HG03571 (cell line): ENCODE results near the gene MEIS2.

Experiments used
- ATAC-seq: cut with Tn5 transposase; IDR thresholded peaks from one replicate; pipeline ENCODE4 v1.9.1; 2021; ENCODE audit not compliant: unreplicated experiment

MEIS2 gene

DNA sequence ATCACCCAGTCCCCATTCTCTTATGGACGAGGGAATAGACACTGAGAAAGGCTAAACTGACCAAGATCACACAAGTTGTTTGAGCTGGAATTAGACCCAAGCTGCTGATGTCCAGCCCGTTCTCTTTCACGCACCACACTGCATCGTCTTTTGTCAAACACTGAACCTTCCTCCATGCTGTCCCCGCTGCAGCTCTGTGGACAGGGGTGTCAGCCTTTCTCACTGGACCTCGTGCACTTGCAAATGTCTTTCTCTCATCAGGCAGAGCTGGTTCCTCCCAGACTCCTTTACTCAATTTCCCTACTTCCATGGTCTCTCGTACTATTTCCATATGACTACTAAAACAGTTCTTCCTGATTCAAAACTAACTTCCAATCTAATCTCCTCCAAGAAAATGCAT, 161.6 kb downstream of the MEIS2 start:
- ATAC-seq: no peak

DNA sequence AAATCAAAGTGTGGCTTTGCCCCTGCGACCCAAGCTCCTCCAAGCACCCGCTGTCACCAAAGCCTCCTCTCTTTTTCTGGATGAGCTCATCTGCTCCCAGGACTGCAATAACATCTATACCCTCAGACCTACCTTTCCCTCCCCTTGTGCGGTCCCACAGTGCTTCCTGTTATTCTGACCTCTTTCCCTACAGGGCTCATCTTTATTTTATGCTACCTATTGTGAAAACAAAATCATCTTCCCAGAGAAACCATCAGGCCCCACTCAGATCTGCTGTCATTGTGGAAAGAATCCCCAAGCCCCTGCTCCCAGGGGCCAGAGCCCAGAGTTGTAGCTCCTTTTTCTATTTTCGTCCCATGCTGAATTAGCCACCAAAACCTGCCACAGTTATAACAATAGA, 162.2 kb downstream of the MEIS2 start:
- no peak for ATAC-seq

DNA sequence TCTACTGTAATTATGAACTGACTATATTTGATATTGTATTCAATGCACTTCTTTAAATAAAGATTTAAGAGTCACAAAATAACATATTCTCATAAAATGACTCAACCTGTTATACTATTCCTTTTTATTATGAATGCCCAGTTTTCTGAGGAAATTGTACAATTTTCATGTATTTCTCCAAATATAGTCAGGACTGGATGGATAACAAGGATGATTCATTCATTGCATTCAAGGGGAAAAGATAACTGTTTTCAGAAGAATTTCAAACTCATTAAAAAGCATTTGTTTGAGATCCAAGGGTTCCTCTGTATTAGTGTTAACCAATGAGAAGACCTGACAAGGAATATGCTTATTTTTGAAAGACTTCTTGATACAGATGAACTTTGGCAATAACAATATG, 163.7 kb downstream of the MEIS2 start:
- no peak for ATAC-seq

DNA sequence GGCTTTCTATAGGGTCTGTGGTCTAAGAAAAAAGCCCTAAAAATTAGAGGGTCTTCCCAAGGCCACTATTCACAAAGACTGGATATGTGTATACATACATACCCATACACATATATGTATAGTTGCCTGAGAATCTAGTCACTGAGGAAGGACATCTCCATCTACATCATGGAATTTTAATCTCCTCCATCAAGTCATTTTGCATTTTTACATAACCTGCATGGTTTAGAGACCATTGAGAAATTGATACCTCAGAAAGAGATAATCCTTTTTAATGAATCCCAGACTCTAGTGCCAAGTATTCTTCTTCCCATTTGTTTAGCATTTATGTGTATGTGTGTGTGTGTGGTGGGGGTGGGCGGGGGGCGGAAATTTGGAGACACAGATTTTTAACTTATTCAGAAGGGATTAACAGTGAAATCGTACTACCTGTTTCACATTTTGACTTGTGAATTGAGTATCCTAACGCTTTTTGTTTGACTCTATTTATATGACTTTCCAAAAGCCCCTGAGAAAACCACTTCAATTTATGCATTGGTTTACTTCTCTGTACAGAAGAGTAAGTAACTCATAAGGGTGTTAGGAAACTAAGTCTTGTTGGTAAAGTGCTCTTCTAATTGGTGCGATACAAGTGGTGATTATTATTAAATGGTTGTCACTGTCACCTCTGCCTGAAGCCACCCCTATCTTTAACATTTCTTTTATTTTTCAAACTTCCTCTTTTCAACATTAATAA, 166.9 kb downstream of the MEIS2 start:
- ATAC-seq: no peak

DNA sequence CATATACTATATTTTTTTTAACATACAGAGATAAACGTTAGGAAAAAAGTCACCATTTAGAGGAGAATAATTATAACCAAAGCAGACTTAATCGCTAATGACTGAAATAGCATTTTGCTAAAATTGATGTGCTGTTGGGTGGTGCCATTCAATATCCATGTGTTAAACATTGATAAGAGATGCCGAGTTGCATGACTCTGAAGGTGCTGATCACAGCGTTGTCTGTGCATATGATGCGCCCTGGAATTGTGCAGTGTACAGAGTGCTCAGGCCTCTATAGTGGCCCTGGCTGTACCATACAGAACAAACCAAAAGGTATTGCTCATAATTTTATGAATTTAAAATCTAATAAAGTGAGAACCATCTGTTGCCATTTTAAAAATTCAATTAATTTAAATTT, 168.3 kb downstream of the MEIS2 start:
- ATAC-seq: no peak

DNA sequence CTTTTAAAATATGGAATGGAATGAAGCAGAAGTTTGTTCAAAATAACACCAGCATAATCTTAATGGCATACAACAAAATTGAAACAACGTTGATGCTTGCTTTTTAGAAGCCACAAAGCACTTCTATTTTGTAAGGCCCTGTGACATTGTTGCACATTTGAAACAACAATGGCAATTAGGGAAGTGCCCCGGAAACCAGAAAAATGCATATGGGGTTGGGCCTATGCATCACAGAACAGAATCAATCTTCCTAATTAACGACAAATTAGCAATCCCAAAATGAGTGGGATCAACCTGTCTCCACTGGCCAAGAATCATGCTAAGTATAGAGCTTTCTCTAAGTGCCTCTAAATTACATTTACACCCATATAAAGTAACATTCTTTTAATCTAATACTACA, 168.9 kb downstream of the MEIS2 start:
- ATAC-seq: no peak

DNA sequence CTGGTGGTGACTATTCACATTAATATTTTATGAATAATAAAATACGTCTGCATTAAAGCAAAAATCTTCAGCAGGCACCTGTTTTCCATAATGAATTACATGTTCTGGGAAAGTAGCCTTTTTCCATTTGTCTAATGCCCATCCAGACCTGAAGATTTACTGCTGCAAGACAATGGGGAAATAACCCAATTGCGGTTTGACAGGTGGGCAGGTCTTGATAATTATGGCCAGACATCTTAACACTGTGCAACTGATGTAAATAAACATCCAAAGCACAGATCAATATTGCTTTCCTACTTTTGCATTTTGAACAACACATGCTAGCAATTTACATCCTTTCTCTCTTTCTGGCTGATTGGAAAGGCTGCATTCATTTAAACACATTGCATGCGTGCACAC, 173.9 kb downstream of the MEIS2 start:
- no peak for ATAC-seq

DNA sequence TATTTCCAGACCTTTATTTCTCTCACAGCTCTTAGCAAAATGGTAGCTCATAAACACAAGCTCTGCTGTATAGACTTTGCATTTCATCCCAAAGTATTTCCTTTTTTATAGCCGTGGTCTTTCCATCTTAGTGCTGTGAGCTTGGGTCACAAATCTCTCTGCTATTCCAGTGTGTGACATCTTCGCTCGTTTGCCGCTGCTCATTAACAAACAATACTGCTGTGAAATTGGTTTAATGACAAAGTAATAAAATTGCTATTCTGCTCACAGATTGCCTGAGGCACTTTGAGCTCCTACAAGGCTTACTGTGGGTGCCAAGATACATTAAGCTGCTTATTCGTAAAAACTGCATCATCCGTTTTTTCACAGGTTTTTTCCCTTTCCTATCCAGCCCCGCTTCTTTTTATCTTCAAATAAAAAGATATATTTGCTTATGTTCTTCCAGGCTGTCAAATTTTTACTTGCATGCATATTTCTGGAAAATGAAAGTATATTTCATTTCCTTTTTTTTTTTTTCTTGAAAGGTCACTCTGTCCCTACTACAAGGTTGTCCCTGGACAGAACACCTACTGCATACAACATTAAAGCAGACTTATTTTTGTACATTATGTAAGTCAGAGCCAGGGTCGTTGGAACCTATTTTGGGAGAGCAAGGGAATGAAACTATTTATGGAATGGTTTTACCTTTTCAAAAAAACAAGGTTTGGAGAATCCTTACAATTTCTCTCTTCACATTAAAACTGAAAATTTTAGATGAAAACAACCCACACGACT, 174.5 kb downstream of the MEIS2 start:
- ATAC-seq: no peak

DNA sequence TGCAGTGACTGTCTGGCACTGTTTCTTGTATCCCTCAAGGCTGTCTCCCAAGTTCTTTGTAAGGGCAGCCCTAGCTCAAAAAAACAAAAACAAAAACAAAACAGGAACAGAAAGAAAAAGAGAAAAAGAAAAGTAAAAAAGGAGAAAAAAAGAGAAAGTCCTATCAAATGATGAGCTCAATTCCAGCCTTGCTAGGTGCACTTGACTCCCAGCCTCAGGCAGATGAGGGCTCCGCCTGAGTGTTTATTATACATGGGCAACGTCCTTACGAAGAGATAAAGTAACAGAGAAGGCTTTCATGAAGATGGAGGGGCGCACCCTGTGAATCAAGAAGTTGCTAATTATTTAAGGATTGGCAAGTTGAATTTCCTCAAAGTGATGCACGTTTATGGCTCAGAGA, 175.3 kb downstream of the MEIS2 start:
- no peak for ATAC-seq

DNA sequence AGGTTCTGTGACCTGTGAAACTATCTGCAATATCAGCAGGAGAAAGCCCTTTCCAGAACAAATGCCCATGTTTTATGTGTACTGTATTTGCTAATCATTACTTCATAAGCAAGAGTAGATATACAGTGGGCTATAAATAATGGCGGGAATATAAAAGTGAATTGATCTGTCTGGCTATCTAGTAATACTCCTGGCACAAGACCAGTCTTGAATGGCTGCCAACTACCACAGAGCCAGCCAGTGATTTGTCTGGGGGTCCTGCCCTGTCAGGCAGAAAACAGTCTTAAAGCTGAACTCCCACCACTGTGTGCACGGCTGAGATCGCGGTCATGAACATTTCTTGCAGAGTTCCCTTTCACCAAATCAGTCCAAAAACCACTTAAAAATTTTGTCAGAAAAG, 176.3 kb downstream of the MEIS2 start:
- ATAC-seq: no peak

DNA sequence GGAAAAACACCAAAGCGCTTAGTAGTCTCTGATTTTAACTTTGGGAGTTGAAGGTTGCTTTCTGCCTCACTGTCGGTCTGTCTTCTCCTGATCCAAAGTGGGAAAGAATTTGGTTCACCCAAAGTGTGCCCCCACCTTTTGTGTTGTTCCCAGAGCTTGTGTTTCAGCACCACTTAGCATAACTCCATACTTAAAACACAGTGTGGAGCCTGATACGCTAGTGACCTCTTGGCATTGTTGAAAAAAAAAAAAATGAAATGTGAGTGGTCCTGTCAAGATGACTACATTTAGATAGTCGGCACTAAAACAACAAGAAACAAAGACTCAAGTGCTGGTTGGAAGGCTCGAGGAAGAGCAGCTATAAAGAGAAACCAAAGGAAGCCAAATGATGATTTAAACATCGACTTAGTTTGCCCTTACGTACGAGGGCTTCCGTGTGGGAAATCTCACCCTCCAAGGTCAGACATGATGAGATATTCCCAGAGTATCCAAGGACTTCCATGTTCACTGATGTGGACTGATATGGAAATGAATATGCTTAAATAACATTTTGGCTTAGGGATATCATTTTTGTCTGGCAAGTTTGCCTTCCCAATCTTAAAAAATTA, 178.8 kb downstream of the MEIS2 start:
- no peak for ATAC-seq

DNA sequence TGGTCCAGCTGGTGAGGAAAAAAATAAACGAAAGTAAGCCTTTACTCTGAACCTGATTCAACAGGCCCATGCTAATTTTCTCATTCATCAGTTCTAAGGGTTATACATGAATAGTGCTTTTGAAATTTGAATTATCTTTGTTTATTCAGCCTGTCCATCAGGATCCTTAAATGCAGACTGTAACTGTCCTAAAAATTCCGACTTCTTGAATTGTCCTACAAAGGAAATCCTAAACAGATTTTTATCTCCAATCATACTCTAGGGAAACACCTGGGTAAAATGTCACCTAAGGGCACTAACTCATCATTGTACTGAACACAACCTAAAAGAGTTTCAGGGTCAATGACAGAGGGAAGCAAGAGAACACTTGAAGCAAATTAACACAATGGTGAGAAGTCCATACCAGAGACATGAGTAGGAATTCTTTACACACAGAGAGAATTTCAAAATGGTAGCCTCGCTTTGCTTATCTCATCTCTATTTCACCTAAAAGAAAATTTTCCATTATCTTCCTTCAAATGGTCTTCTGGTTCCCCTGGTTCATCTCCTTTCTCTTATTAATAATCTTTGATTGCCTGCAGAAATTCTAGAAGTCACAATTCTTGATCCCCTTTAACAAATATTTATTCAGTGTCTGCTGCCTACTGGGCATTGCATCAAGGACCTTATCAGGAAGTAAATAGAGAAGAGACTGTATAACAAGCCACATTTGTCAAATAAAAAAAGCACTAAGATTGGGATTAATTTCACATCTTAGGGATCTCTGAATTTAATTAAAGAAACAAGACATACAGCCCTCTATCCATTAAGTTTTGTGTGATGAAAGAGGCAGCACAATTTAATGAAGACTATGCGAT, 182.7 kb downstream of the MEIS2 start:
- no peak for ATAC-seq

DNA sequence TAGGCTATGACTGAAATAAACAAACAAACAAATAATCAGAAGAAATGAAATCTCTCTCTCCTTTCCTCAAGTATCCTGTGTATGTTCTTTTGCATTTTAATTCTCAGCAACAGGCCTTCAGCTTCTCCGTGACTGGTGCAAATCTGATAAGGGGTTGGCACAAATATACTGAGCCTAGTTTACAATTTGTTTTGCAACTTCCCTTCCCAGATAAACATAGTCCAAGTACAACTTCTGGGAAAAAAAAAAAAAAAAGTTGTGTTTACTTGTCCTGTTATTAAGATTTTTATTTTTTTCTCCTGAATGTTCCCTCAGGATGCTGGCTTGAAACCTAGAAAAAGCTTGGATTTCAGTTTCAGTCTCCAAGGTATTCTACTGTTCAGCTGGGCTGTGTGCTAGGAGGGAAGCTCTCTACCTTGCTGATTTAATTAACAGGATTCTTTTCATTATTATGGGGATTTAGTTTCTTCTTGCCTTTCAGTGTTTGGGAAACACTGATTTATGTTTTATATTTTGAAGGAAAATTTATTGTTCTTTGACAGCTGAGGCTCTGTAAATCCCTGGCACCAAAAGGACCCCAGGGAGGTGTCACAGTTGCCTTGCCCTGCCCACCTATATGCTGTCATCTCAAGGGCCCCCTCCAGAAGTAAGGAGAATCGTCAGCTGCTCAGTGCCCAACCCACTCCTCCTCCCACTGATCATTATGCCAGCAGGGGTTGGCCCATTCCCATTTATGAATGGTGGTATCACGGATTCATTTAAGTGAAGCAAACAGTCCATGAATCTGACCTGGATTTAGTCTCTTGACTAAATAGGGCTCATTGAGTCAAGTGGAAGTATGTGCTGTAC, 185.2 kb downstream of the MEIS2 start:
- ATAC-seq: no peak

DNA sequence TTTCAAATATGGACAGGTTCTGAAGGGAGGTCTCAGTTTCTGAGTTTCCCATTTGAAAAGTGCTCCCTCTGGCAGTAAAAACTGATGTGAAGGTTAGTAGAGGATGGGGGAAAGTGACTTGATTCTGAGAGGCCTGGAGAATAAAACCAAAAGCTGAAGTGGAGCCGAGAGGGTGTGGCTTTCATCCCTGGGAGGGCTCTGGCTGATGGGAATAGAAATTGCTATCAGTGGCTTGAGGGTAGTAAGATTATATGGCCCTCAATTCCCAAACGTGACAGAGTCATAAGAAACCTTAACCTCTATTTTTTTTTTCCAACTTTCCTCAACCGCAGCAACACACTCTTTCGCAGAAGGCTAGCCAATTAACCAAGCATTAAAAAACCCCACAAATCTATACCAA, 185.9 kb downstream of the MEIS2 start:
- ATAC-seq: no peak

DNA sequence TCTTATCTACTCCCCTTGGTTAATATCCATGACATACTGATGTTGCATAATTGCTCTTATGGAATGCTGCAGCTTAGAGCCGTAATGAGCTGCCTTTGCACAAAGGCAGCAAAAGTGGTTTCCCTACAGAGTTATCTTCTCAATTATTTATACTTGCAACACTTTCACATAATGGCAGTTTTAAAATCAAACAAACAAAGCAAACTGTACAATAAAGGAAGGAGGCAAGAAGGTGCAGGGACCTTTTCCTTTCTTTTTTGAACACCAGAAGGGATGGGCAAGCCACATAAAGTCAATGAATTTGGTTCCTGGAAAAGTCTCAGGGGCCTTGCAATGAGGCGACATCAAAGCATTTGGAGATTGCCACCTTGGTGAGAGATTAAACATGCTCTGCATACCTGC, 188.0 kb downstream of the MEIS2 start:
- no peak for ATAC-seq

DNA sequence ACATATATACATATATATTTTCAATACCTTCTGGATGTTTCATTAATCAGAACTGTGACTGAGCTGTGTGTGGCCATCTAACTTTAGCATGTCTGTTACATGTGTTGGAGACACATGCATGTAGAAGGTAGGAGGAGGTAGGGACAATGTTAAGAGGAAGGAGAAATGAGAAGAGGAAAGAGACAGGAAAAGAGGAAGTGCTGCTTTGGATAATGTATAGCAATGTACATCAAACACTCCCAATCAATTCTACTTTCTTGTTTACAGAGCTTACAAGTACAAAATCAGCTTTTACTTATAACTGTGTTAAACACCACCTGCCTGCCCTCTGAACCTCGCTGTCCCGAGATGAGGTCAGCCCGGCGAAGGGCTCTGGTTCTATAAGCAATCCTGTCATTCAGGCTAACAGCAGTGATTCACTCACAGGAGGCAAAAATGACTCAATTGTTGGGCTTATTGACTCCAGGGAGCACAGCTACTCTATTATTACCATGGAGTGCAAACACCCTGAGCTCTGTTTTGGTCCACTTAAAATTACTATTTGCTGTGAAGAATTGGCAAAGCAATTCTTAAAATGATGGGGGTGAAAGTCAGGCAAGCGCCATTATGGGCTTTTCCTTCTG, 188.9 kb downstream of the MEIS2 start:
- ATAC-seq: no peak

DNA sequence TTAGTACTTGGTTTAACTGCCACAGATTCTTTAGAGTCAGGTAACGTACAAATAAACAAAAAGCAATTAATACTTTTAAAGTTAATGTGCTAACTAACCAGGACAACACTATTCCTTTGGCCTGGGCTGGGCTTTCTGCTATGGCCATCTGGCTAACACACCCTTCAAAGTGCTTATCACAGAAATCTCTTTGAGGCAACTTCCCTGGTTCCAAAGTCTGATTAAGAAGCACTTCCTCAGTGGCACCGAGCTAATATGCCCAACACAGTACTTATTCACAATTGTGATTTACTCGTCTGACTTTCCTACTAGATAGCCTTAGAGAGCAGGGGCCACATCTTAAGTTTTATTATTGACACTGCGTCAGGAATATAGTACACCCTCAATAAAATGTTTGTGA, 191.4 kb downstream of the MEIS2 start:
- no peak for ATAC-seq

DNA sequence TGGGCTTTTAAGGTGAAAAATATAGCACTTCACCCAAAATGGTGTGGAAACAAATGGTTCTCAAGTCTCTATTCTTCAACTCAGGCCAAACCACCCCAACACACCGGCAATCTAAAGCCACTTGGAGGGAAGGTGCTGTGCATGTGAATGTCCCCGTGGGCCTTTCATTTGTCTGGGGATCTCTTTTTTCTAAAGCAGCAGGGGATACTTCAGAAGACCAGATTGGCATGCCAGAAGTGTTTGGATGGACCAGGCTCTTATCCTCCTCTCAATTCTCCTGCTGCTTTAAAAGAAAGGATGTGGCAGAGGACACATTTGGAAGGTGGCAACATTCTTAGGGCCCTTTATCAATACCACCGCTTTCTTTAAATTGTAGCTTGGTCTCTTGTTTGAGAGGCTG, 193.1 kb downstream of the MEIS2 start:
- no peak for ATAC-seq

DNA sequence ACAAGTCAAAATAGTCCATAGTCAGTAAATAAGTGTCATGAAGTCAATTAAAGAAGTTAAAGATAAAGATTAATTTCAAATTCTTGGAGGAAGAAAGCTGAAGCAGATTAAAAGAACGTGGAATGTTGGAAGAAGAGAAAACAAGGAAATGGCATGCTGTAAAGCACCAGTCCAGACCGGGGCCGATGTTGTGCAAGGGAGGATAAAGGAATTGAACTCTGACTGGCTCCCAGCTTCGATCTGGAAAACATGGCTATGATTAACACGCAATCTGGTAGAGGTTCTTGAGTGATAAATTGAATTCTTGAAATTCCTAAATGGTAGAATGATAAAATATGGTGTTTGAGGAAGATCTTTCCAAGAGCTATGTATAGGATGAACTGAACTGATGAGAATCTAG, 194.4 kb downstream of the MEIS2 start:
- ATAC-seq: no peak

DNA sequence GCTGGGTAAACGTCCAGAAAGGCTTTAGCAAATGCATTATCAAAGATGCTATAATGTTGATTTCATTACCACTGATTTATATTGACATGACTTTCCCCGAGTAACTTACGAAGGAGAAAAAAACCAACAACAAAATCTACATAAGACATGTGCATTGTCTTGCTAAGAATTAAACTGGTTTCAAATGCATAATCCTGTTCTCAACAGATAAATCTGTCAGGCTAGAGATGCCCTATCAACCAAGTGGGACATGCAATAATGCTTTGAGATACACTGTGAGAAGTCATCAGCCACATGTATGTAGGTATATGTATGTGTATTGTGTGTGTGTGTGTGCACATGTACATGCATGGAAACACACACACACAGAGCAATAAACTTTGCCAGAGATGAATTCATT, 195.6 kb downstream of the MEIS2 start:
- ATAC-seq: no peak
